Stimulated activated memory B cell treated with anti-CD40 and anti-IgM and Interleukin-4, amounts not matched to agents 10 μg/mL and 1 μg/mL and 100 μg/mL, for 72 hours (primary cell): ENCODE results near the gene DKC1.
A peak's percentile ranks its signal among the peaks of the same experiment; 100 is the strongest.
"Not testable (repeated sequence)": the region's sequence is repeated elsewhere in the genome, so short reads cannot be mapped to it uniquely, and the experiment has no call there.

Source experiments
- ATAC-seq: fragments of 150-1000 bp; cut with Tn5 transposase; 2 replicates; pipeline ENCODE4 v1.10.0; 2021
- H3K27ac Mint-ChIP-seq: one replicate; pipeline ENCODE4 v1.8.0; 2022; ENCODE audit warnings: mild to moderate bottlenecking, mixed read lengths
- H3K27me3 Mint-ChIP-seq: one replicate; pipeline ENCODE4 v1.8.0; 2022; ENCODE audit warnings: mixed read lengths
- H3K36me3 Mint-ChIP-seq: one replicate; pipeline ENCODE4 v1.8.0; 2022; ENCODE audit warnings: mixed read lengths
- H3K4me1 Mint-ChIP-seq: one replicate; pipeline ENCODE4 v1.8.0; 2022; ENCODE audit warnings: mixed read lengths
- H3K4me3 Mint-ChIP-seq: one replicate; pipeline ENCODE4 v1.8.0; 2022; ENCODE audit warnings: mild to moderate bottlenecking, moderate library complexity, mixed read lengths
- H3K9me3 Mint-ChIP-seq: one replicate; pipeline ENCODE4 v1.8.0; 2022; ENCODE audit warnings: mixed read lengths

Gene DKC1

DNA sequence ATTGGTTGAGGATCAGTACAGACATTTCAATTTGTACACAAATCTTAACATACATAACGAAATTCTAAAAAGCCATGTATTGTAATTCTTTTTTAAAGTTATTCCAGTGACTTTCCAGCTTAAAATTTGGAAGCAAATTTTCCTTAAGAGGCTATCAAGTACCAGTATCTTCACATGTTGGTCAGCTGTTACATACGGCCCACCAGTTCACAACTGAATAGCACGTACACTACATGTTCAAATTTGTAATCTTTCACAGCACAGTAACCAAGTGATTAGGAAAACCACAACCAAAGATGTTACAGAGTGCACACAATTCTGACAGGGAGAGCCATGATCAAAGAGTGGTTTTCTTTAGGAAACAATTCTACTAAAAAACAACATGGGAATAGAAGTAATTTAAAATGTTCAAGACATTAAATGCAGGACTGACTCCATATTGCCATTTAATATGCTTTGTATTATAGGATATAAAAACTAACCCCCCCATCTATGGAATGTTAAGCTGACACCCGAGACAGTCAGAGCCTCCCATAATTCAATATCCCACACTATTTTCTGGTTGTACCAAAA lies 53.7 kb downstream of the DKC1 start:
- H3K36me3 Mint-ChIP-seq, ATAC-seq, H3K27ac Mint-ChIP-seq, H3K4me3 Mint-ChIP-seq, H3K27me3 Mint-ChIP-seq, H3K9me3 Mint-ChIP-seq: not testable (repeated sequence)
- H3K4me1 Mint-ChIP-seq = peaks cover 18% of the 10 kb centered on the region

GRCh38 chrX:154817048-154817618 lies 54.5 kb downstream of the DKC1 start:
- not testable (repeated sequence) for H3K27me3 Mint-ChIP-seq, H3K9me3 Mint-ChIP-seq, H3K27ac Mint-ChIP-seq, ATAC-seq, H3K36me3 Mint-ChIP-seq, H3K4me3 Mint-ChIP-seq
- peaks cover 21% of the 10 kb centered on the region for H3K4me1 Mint-ChIP-seq

DNA sequence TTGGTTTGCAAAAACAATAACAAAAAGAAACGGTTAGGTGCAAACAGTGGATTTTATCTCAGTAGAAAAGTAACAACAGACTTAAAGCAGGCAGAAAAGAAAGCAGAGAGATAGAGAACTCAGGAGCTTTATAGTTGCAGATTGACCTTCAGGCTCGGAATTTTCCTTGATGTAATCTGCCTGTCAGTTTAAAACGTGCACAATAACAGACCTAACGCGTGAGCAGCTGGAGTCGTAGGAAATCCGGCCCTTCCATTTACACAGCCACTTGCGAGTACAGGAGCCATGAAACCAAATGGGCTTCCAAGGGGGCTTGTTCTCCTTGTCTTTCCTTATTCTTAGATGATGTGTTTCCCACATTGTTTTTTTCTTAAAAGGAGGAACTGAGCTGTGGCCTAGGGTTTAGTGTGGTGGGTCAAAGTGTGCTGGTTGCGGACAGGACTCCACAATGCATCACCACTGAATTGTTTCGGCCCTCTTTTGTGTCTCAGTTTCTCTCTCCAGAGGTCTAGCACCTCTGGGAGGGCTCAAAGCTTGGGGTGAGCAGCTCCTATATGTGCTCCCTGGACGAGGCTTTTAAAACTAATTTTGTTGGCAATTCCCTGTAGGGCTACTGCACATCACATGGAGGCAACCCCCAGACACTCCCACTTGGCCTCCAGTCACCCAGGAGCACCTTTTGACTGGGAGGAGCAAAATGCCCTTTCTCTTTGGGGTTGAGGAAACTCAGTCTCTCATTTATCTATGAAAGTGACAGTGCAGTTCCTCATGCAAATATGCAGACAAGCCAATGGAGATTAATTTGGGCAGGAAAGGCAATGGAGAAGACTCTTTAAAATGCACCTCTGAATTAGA lies 56.5 kb downstream of the DKC1 start:
- ATAC-seq = peak; percentile 86

GRCh38 chrX:154819771-154820341 lies 57.2 kb downstream of the DKC1 start:
- no peaks in the 10 kb centered on the region for H3K36me3 Mint-ChIP-seq
- H3K9me3 Mint-ChIP-seq = no peaks in the 10 kb centered on the region
- peak overlapping the region; percentile 82 for H3K27ac Mint-ChIP-seq
- H3K4me1 Mint-ChIP-seq = peaks cover 25% of the 10 kb centered on the region
- H3K27me3 Mint-ChIP-seq = no peaks in the 10 kb centered on the region
- peak; percentile 96 for ATAC-seq
- peak overlapping the region; percentile 44 for H3K4me3 Mint-ChIP-seq

More for the DNA sequence above, 56.5 kb downstream of the DKC1 start:
- Mint-ChIP-seq H3K4me1 (peaks cover 25% of the 10 kb centered on the region), H3K4me3 (peak overlapping the region; percentile 44), H3K27ac (peak overlapping the region; percentile 82), H3K36me3 (no peaks in the 10 kb centered on the region), H3K27me3 (no peaks in the 10 kb centered on the region), H3K9me3 (no peaks in the 10 kb centered on the region)

- Mint-ChIP-seq H3K36me3 (no peaks in the 10 kb centered on the region), H3K27ac (no peak overlapping the region), H3K4me3 (no peak overlapping the region), H3K4me1 (peaks cover 25% of the 10 kb centered on the region), H3K9me3 (no peaks in the 10 kb centered on the region), H3K27me3 (no peaks in the 10 kb centered on the region)
- ATAC-seq = no peak
Measured at GRCh38 chrX:154821523-154821922, 58.9 kb downstream of the DKC1 start.

GRCh38 chrX:154822029-154822428 lies 59.4 kb downstream of the DKC1 start:
- no peak overlapping the region for H3K27ac Mint-ChIP-seq
- no peaks in the 10 kb centered on the region for H3K27me3 Mint-ChIP-seq
- no peaks in the 10 kb centered on the region for H3K36me3 Mint-ChIP-seq
- H3K4me3 Mint-ChIP-seq = no peak overlapping the region
- H3K9me3 Mint-ChIP-seq = no peaks in the 10 kb centered on the region
- peaks cover 25% of the 10 kb centered on the region for H3K4me1 Mint-ChIP-seq
- ATAC-seq = no peak

GRCh38 chrX:154824638-154825037 lies 62.0 kb downstream of the DKC1 start:
- Mint-ChIP-seq H3K27me3 (no peaks in the 10 kb centered on the region), H3K4me1 (peaks cover 40% of the 10 kb centered on the region), H3K9me3 (no peaks in the 10 kb centered on the region), H3K4me3 (no peak overlapping the region), H3K36me3 (no peaks in the 10 kb centered on the region), H3K27ac (no peak overlapping the region)
- no peak for ATAC-seq

DNA sequence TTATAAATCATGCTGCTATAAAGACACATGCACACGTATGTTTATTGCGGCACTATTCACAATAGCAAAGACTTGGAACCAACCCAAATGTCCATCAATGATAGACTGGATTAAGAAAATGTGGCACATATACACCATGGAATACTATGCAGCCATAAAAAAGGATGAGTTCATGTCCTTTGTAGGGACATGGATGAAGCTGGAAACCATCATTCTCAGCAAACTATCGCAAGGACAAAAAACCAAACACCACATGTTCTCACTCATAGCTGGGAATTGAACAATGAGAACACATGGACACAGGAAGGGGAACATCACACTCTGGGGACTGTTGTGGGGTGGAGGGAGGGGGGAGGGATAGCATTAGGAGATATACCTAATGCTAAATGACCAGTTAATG lies 62.9 kb downstream of the DKC1 start:
- not testable (repeated sequence) for H3K4me3 Mint-ChIP-seq, ATAC-seq, H3K27me3 Mint-ChIP-seq, H3K27ac Mint-ChIP-seq, H3K36me3 Mint-ChIP-seq, H3K9me3 Mint-ChIP-seq
- H3K4me1 Mint-ChIP-seq = peaks cover 37% of the 10 kb centered on the region
